OCI-LY1 (cell line): ENCODE data around the gene SLC23A2.
A peak's percentile ranks its signal among the peaks of the same experiment; 100 is the strongest.

Experiments
- H2AFZ ChIP-seq: fragments of 200-600 bp; sonication (generic), shearing (Covaris generic); 2 replicates; pipeline ENCODE4 v1.6.0; 2014; ENCODE audit warnings: antibody characterized with exemption, mild to moderate bottlenecking, low read length
- H3F3A ChIP-seq: fragments of 200-600 bp; sonication (generic), shearing (Covaris generic); 2 replicates; pipeline ENCODE4 v1.6.0; 2014; ENCODE audit warnings: mild to moderate bottlenecking, antibody characterized with exemption, low read length, moderate library complexity; ENCODE audit not compliant: insufficient read depth
- H3K27ac ChIP-seq: fragments of 200-600 bp; sonication (generic); 2 replicates; pipeline ENCODE4 v1.5.1; 2014; ENCODE audit warnings: low read length, mixed run types, mild to moderate bottlenecking, low read depth; ENCODE audit not compliant: poor library complexity, severe bottlenecking
- H3K27me3 ChIP-seq: fragments of 200-600 bp; sonication (generic); 2 replicates; pipeline ENCODE4 v1.6.0; 2014; ENCODE audit warnings: antibody characterized with exemption, mild to moderate bottlenecking, low read length, moderate library complexity; ENCODE audit not compliant: insufficient read depth
- H3K36me3 ChIP-seq: fragments of 200-600 bp; sonication (generic); 2 replicates; pipeline ENCODE4 v1.6.1; 2014; ENCODE audit warnings: mild to moderate bottlenecking, antibody characterized with exemption, low read length, moderate library complexity, mixed read lengths; ENCODE audit not compliant: insufficient read depth
- H3K4me1 ChIP-seq: fragments of 200-600 bp; sonication (generic); 2 replicates; pipeline ENCODE4 v1.5.1; 2014; ENCODE audit warnings: mild to moderate bottlenecking, low read length, moderate library complexity; ENCODE audit not compliant: insufficient read depth, severe bottlenecking
- H3K4me2 ChIP-seq: fragments of 200-600 bp; sonication (generic), shearing (Covaris generic); 2 replicates; pipeline ENCODE4 v1.6.1; 2014; ENCODE audit warnings: low read length
- H3K4me3 ChIP-seq: fragments of 200-600 bp; sonication (generic); 2 replicates; pipeline ENCODE4 v1.5.1; 2014; ENCODE audit warnings: low read length, low read depth, mild to moderate bottlenecking, mixed read lengths; ENCODE audit not compliant: poor library complexity, severe bottlenecking
- H3K79me2 ChIP-seq: fragments of 200-600 bp; shearing (Covaris generic); 2 replicates; pipeline ENCODE4 v1.6.1; 2016; ENCODE audit warnings: mixed run types, low read length, mixed read lengths; ENCODE audit not compliant: insufficient read depth
- H3K9ac ChIP-seq: fragments of 200-600 bp; sonication (generic), shearing (Covaris generic); 2 replicates; pipeline ENCODE4 v1.6.1; 2014; ENCODE audit warnings: mild to moderate bottlenecking, low read length, mixed read lengths
- H3K9me2 ChIP-seq: fragments of 200-600 bp; sonication (generic), shearing (Covaris generic); 2 replicates; pipeline ENCODE4 v1.6.1; 2014; ENCODE audit warnings: low read depth, mild to moderate bottlenecking, low read length, mixed read lengths
- H3K9me3 ChIP-seq: fragments of 200-600 bp; shearing (Covaris generic); 2 replicates; pipeline ENCODE4 v1.6.1; 2014; ENCODE audit warnings: low read length, mixed read lengths
- H4K20me1 ChIP-seq: fragments of 200-600 bp; sonication (generic), shearing (Covaris generic); 2 replicates; pipeline ENCODE4 v1.6.0; 2016; ENCODE audit warnings: mild to moderate bottlenecking, low read length; ENCODE audit not compliant: insufficient read depth
- EZH2 ChIP-seq: fragments of 200-600 bp; sonication (generic), shearing (Covaris generic); IDR thresholded peaks from 2 replicates; pipeline ENCODE4 v1.8.0; 2017; ENCODE audit warnings: borderline replicate concordance, mixed run types, mild to moderate bottlenecking, antibody characterized with exemption, low read length, moderate library complexity, mixed read lengths
- TF ChIP-seq, protein P1 (sequence below): fragments of 200-600 bp; sonication (generic), shearing (Covaris generic); IDR thresholded peaks from 2 replicates; pipeline ENCODE4 v1.5.1; 2017; ENCODE audit warnings: mild to moderate bottlenecking, antibody characterized with exemption, low read length, moderate library complexity, mixed read lengths

The SLC23A2 gene

DNA sequence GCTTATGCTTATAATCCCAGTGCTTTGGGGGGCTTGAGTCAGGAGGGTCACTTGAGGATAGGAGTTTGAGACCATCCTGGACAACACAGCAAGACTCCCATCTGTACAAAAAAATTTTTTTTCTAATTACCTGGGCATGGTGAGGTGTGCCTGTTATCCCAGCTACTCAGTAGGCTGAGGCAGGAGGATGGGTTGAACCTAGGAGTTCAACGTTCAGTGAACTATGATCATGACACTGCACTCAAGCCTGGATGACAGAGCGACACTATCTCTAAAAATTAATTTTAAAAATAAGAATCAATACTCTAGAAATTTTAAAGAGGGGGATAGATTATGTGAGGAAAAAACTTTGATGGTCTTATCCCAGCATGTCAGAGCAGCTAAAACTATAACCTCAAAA is 44.1 kb downstream of the SLC23A2 start:
- no peak overlapping the region for H3K4me2 ChIP-seq
- peaks cover 48% of the 10 kb centered on the region for H3K36me3 ChIP-seq
- H3K4me1 ChIP-seq: peaks cover 37% of the 10 kb centered on the region
- peaks cover 52% of the 10 kb centered on the region for H3K79me2 ChIP-seq
- H3K9me2 ChIP-seq: no peaks in the 10 kb centered on the region
- no peaks in the 10 kb centered on the region for H3K27me3 ChIP-seq
- no peaks in the 10 kb centered on the region for H4K20me1 ChIP-seq
- H3K9me3 ChIP-seq: peaks cover 5% of the 10 kb centered on the region; the same call in 1 of the 2 replicates
- H3F3A ChIP-seq: no peaks in the 10 kb centered on the region
- TF ChIP-seq EZH2: no peak
- TF ChIP-seq, protein P1, sequence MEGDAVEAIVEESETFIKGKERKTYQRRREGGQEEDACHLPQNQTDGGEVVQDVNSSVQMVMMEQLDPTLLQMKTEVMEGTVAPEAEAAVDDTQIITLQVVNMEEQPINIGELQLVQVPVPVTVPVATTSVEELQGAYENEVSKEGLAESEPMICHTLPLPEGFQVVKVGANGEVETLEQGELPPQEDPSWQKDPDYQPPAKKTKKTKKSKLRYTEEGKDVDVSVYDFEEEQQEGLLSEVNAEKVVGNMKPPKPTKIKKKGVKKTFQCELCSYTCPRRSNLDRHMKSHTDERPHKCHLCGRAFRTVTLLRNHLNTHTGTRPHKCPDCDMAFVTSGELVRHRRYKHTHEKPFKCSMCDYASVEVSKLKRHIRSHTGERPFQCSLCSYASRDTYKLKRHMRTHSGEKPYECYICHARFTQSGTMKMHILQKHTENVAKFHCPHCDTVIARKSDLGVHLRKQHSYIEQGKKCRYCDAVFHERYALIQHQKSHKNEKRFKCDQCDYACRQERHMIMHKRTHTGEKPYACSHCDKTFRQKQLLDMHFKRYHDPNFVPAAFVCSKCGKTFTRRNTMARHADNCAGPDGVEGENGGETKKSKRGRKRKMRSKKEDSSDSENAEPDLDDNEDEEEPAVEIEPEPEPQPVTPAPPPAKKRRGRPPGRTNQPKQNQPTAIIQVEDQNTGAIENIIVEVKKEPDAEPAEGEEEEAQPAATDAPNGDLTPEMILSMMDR: no peak
- H3K9ac ChIP-seq: no peak overlapping the region
- peak overlapping the region; percentile 72 for H3K27ac ChIP-seq
- H2AFZ ChIP-seq: no peak overlapping the region
- no peak overlapping the region for H3K4me3 ChIP-seq

DNA sequence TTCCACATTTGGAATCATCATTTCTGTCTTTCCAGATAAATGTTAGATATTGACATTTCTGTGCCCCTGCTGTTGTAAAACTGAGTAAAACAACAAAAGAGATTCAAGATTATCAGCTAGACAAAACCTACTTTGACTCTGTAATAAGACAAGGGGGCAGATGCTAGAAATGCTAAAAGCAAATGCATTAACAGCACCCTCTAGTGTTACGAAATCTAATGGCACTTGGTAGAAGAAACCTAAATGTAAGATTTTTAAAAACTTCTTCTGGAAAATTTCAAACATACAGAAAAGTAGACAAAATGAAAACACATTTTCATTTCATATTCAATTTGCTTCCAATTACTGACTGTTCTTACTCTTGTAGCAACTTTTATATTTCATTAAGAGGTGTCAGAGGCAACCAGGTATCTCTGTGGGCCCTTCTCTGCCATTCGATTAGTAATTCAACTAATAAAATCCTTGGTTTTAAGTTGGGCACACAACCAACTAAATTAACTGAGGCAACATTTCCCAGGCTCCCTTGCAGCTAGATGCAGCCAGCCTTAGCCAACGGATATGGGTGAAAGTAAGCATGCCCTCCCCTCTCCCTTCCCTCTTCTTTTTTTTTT is 45.0 kb downstream of the SLC23A2 start:
- H3K9me2 ChIP-seq: no peaks in the 10 kb centered on the region
- no peaks in the 10 kb centered on the region for H3F3A ChIP-seq
- no peaks in the 10 kb centered on the region for H3K27me3 ChIP-seq
- H2AFZ ChIP-seq: no peak overlapping the region
- peaks cover 54% of the 10 kb centered on the region for H3K36me3 ChIP-seq
- peaks cover 28% of the 10 kb centered on the region for H3K4me1 ChIP-seq
- H3K4me3 ChIP-seq: no peak overlapping the region
- H4K20me1 ChIP-seq: no peaks in the 10 kb centered on the region
- H3K4me2 ChIP-seq: no peak overlapping the region
- H3K27ac ChIP-seq: peak overlapping the region; percentile 72
- no peak for TF ChIP-seq EZH2
- TF ChIP-seq, protein P1: peak; percentile 89
- peaks cover 6% of the 10 kb centered on the region; the same call in 1 of the 2 replicates for H3K9me3 ChIP-seq
- H3K79me2 ChIP-seq: peaks cover 49% of the 10 kb centered on the region
- no peak overlapping the region for H3K9ac ChIP-seq

DNA sequence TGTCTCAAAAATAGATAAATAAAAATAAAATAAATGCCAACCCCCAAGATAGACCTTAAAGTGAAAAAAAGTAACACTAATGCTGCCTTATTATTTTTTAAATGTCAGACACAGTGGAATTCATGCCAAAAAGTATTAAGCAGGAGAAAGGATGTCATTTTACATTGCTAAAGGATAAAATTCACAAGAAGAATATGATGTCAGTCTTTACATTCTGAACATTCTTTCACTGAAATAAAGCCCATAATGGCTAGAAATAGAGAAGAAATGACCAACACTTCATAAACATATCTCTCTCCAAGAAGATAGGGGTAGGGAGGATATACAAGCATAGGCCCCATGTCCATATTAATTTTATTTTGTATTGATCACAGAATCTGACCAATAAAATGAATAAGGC is 47.4 kb downstream of the SLC23A2 start:
- H3F3A ChIP-seq: no peaks in the 10 kb centered on the region
- H3K79me2 ChIP-seq: peaks cover 36% of the 10 kb centered on the region
- H3K4me1 ChIP-seq: peaks cover 43% of the 10 kb centered on the region
- H3K9me3 ChIP-seq: peaks cover 6% of the 10 kb centered on the region; the same call in 1 of the 2 replicates
- H3K36me3 ChIP-seq: peaks cover 47% of the 10 kb centered on the region
- no peak for TF ChIP-seq EZH2
- TF ChIP-seq, protein P1: no peak
- no peaks in the 10 kb centered on the region for H3K27me3 ChIP-seq
- no peaks in the 10 kb centered on the region for H3K9me2 ChIP-seq
- H3K4me3 ChIP-seq: no peak overlapping the region
- H4K20me1 ChIP-seq: no peaks in the 10 kb centered on the region
- no peak overlapping the region for H2AFZ ChIP-seq
- no peak overlapping the region for H3K4me2 ChIP-seq
- no peak overlapping the region for H3K27ac ChIP-seq
- no peak overlapping the region for H3K9ac ChIP-seq
